ENCODE measurements around the gene NR6A1.
A peak's percentile ranks its signal among the peaks of the same experiment; 100 is the strongest.

NR6A1 gene

DNA sequence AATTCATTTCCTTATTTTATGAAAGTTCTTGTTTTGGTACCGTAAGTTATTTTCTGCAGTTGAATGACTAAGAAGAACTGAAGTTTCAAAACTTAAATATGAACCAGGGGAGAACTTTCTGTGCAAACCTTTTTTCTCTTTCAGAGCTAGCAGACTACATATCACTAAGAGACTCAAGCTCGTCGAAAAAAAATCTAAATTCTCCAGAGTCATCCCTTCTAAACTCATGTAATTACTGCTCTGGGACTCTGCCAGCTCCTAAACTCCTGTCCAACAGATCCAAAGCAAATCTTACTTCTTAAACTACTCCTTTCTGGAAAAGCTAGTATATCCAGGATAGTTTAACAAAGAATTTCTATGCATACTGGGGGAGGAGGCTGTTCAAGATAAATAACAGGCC is 176.9 kb downstream of the NR6A1 start:
- H3K36me3 ChIP-seq (replicated peaks) = no peaks in the 10 kb centered on the region; the same call in 1 of the 2 replicates
- peaks cover 48% of the 10 kb centered on the region for H3K4me1 ChIP-seq
- in situ Hi-C loops (cut with MboI; ENCODE audit: low sequenced_read_pairs) = no loop called here
- no peak overlapping the region for H3K4me3 ChIP-seq
- H3K9me3 ChIP-seq = no peaks in the 10 kb centered on the region
- no peaks in the 10 kb centered on the region for H3K27me3 ChIP-seq (ENCODE audit: low read depth)
- DNase-seq (ENCODE audit: low spot score in 2 of 2) = no peak

GRCh38 chr9:124593651-124594058 is 177.5 kb downstream of the NR6A1 start:
- H3K36me3 ChIP-seq (replicated peaks) = no peaks in the 10 kb centered on the region; the same call in 1 of the 2 replicates
- H3K9me3 ChIP-seq = no peaks in the 10 kb centered on the region
- H3K4me3 ChIP-seq = no peak overlapping the region; the same call in 1 of the 2 replicates
- in situ Hi-C loops (cut with MboI; ENCODE audit: low sequenced_read_pairs) = no loop called here
- peaks cover 48% of the 10 kb centered on the region for H3K4me1 ChIP-seq
- H3K27me3 ChIP-seq (ENCODE audit: low read depth) = no peaks in the 10 kb centered on the region
- peak; percentile 75 to 80 for DNase-seq (ENCODE audit: low spot score in 2 of 2)

DNA sequence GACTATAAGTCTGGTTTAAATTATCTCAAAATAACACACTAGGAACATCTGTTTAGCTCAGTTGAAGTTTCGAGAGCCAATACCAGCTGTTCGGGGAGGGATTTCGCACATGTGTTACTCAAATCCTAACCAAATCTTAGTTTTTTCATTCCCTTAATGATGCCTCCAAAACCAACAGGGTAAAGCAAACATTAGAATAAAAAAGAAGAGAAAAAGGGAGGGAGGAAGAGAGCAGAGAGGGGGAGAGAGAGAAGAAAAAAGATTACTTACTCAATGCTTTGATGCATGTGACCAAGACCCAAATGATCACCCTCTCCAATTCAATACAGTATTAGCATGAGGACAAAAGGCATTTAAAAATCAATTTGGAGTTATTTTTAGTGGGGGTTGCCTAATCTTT is 177.9 kb downstream of the NR6A1 start:
- Histone ChIP-seq H3K4me1 (peaks cover 48% of the 10 kb centered on the region), H3K4me3 (no peak overlapping the region; the same call in 1 of the 2 replicates), H3K36me3 (replicated peaks) (no peaks in the 10 kb centered on the region; the same call in 1 of the 2 replicates), H3K27me3 (ENCODE audit: low read depth) (no peaks in the 10 kb centered on the region), H3K9me3 (no peaks in the 10 kb centered on the region)
- in situ Hi-C loops (cut with MboI; ENCODE audit: low sequenced_read_pairs) = no loop called here
- peak in 1 of 2 experiments; percentile 86 for DNase-seq (ENCODE audit: low spot score in 2 of 2)

- no peak for DNase-seq (ENCODE audit: low spot score in 2 of 2)
- H3K27me3 ChIP-seq (ENCODE audit: low read depth) = no peaks in the 10 kb centered on the region
Observed at GRCh38 chr9:124590889-124591641, 180.0 kb downstream of the NR6A1 start.

DNA sequence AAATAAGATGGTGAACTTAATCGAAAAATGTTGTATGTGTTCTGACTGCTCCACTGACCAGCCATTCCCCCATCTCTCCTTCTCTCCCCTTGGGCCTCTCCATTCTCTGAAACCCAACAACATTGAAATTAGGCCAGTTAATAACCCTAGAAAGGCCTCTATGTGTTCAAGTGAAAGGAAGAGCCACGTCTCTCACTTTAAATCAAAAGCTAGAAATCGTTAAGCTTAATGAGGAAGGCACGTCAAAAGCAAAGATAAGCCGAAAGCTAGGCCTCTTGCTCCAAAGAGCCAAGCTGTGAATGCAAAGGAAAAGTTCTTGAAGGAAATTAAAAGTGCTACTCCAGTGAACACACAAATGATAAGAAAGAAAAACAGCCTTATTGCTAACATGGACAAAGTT is 186.5 kb downstream of the NR6A1 start:
- Histone ChIP-seq H3K9me3 (no peaks in the 10 kb centered on the region), H3K27me3 (ENCODE audit: low read depth) (no peaks in the 10 kb centered on the region), H3K4me3 (no peak overlapping the region), H3K36me3 (replicated peaks) (no peaks in the 10 kb centered on the region), H3K4me1 (no peaks in the 10 kb centered on the region)
- no peak for DNase-seq (ENCODE audit: low spot score in 2 of 2)
- in situ Hi-C loops (cut with MboI; ENCODE audit: low sequenced_read_pairs) = no loop called here

More at GRCh38 chr9:124590889-124591641, 180.0 kb downstream of the NR6A1 start:
- Histone ChIP-seq H3K36me3 (replicated peaks) (no peaks in the 10 kb centered on the region), H3K4me3 (no peak overlapping the region), H3K9me3 (no peaks in the 10 kb centered on the region), H3K4me1 (peaks cover 42% of the 10 kb centered on the region)
- in situ Hi-C loops (cut with MboI; ENCODE audit: low sequenced_read_pairs) = no loop called here

- Histone ChIP-seq H3K27me3 (ENCODE audit: low read depth) (no peaks in the 10 kb centered on the region), H3K4me3 (no peak overlapping the region), H3K4me1 (no peaks in the 10 kb centered on the region; the same call in 1 of the 2 replicates), H3K9me3 (no peaks in the 10 kb centered on the region), H3K36me3 (replicated peaks) (no peaks in the 10 kb centered on the region)
- no peak for DNase-seq (ENCODE audit: low spot score in 2 of 2)
- in situ Hi-C loops (cut with MboI; ENCODE audit: low sequenced_read_pairs) = no loop called here
Observed at GRCh38 chr9:124583134-124583533, 188.0 kb downstream of the NR6A1 start.

- no peaks in the 10 kb centered on the region; the same call in none of the 2 replicates for H3K4me1 ChIP-seq
- H3K36me3 ChIP-seq (replicated peaks) = no peaks in the 10 kb centered on the region
- in situ Hi-C loops (cut with MboI; ENCODE audit: low sequenced_read_pairs) = no loop called here
- no peak for DNase-seq (ENCODE audit: low spot score in 2 of 2)
- no peaks in the 10 kb centered on the region for H3K27me3 ChIP-seq (ENCODE audit: low read depth)
- no peaks in the 10 kb centered on the region for H3K9me3 ChIP-seq
- H3K4me3 ChIP-seq = no peak overlapping the region
Observed at GRCh38 chr9:124580186-124580585, 190.9 kb downstream of the NR6A1 start.

DNA sequence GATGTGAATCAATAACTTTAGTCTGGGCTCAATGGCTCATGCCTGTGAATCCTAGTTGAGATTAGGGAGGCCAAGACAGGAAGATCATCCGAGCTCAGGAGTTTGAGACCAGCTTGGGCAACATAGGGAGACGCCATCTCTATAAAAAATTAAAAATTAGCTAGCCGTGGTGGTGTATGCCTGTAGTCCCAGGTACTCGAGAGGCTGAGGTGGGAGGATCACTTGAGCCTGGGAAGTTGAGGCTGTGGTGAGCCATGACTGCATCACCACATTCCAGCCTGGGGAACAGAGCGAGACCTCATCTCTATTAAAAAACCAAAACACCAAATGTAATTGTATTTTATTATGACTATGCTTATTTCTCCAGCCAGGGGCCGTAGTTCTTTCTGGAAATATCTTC is 194.4 kb downstream of the NR6A1 start:
- no peaks in the 10 kb centered on the region for H3K27me3 ChIP-seq (ENCODE audit: low read depth)
- in situ Hi-C loops (cut with MboI; ENCODE audit: low sequenced_read_pairs) = no loop called here

GRCh38 chr9:124574534-124575375 is 196.4 kb downstream of the NR6A1 start:
- H3K4me3 ChIP-seq = no peak overlapping the region
- no peaks in the 10 kb centered on the region for H3K36me3 ChIP-seq (replicated peaks)
- H3K4me1 ChIP-seq = no peaks in the 10 kb centered on the region; the same call in none of the 2 replicates
- no peaks in the 10 kb centered on the region for H3K9me3 ChIP-seq
- in situ Hi-C loops (cut with MboI; ENCODE audit: low sequenced_read_pairs) = no loop called here
- no peaks in the 10 kb centered on the region for H3K27me3 ChIP-seq (ENCODE audit: low read depth)
- no peak for DNase-seq (ENCODE audit: low spot score in 2 of 2)

More for the DNA sequence above, 194.4 kb downstream of the NR6A1 start:
- no peak overlapping the region for H3K4me3 ChIP-seq
- H3K9me3 ChIP-seq = no peaks in the 10 kb centered on the region
- no peak for DNase-seq (ENCODE audit: low spot score in 2 of 2)
- no peaks in the 10 kb centered on the region; the same call in none of the 2 replicates for H3K4me1 ChIP-seq
- no peaks in the 10 kb centered on the region for H3K36me3 ChIP-seq (replicated peaks)

DNA sequence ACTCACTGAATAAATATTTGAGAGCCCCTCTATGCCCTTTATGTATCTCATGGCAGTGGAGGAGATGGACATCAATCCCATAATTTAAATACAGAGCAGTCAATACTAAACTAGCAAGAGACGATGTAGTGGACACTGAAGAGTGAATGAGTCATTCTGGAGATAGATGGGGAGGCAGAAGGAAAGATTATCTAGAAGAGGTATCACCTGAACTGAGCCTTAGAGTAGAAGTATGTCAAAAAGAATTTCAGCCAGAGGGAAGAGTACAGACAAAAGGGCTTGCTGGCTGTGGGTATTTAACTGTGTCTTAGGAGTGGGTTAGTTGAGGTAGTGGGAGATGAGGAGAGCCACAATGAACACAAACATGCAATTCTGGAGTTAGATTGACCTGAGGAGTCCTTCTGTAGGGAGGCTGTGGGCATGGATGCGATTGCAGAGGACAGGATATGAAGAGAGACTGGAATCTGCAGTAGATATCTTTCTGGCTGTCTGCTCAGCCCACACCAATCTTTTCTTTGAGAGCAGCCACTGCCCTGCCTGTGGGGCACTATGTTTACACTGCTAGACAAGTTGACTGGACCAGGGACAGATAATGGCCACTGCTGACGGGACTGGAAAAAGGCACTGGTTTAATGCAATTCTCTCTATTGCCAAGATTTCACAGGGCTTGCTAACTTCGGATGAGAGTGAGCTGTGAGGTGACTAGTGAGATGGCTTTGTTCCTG is 200.0 kb downstream of the NR6A1 start:
- DNase-seq (ENCODE audit: low spot score in 2 of 2) = no peak
- no peaks in the 10 kb centered on the region for H3K4me1 ChIP-seq

DNA sequence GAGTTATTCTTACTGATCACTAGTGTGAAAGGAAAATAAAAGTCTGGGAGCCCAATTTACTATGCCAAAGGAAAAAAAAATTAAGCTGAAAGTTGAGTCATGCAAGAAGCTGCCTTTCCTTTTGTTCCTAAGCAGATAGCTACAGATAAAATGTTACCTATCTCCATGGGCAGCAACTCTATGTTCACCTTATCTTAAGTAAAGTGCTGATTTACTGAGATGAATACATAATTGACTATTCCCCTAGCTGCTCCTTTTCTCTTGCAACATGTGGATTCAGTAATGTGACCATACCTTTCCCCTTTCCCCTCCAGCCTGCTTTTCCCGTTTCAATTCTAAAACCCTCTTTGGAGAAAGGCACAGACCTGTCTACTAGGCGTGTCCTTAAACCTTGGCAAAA is 201.2 kb downstream of the NR6A1 start:
- H3K36me3 ChIP-seq (replicated peaks) = no peaks in the 10 kb centered on the region
- H3K4me1 ChIP-seq = no peaks in the 10 kb centered on the region
- DNase-seq (ENCODE audit: low spot score in 2 of 2) = no peak
- in situ Hi-C loops (cut with MboI; ENCODE audit: low sequenced_read_pairs) = no loop called here
- H3K4me3 ChIP-seq = no peak overlapping the region
- no peaks in the 10 kb centered on the region for H3K27me3 ChIP-seq (ENCODE audit: low read depth)
- no peaks in the 10 kb centered on the region for H3K9me3 ChIP-seq

More for the DNA sequence above, 200.0 kb downstream of the NR6A1 start:
- no peaks in the 10 kb centered on the region for H3K36me3 ChIP-seq (replicated peaks)
- H3K4me3 ChIP-seq = no peak overlapping the region
- in situ Hi-C loops (cut with MboI; ENCODE audit: low sequenced_read_pairs) = no loop called here
- no peaks in the 10 kb centered on the region for H3K9me3 ChIP-seq
- H3K27me3 ChIP-seq (ENCODE audit: low read depth) = no peaks in the 10 kb centered on the region

GRCh38 chr9:124567362-124567761 is 203.7 kb downstream of the NR6A1 start:
- no peaks in the 10 kb centered on the region for H3K36me3 ChIP-seq (replicated peaks)
- DNase-seq (ENCODE audit: low spot score in 2 of 2) = no peak
- H3K4me1 ChIP-seq = peaks cover 3% of the 10 kb centered on the region; the same call in 1 of the 2 replicates
- no peaks in the 10 kb centered on the region for H3K9me3 ChIP-seq
- H3K4me3 ChIP-seq = no peak overlapping the region
- no peaks in the 10 kb centered on the region for H3K27me3 ChIP-seq (ENCODE audit: low read depth)
- in situ Hi-C loops (cut with MboI; ENCODE audit: low sequenced_read_pairs) = no loop called here

DNA sequence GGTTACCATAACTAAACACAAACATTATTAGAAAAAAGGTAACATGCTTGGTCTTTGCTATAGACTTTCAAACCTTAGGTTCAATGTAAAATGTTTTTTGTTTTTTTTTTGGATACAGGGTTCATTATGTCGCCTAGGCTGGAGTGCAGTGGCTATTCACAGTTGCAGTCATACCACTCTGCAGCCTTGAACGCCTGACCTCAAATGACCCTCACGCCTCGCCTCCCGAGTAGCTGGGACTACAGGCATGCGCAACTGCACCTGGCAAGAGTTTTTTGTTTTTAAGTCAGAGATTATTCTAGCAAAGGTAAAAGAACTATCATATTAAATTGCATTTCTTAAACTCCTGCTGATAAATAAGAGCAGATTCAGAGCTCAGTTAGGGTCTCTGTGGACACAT is 208.8 kb downstream of the NR6A1 start:
- Histone ChIP-seq H3K4me1 (peaks cover 7% of the 10 kb centered on the region), H3K36me3 (replicated peaks) (no peaks in the 10 kb centered on the region), H3K9me3 (no peaks in the 10 kb centered on the region), H3K27me3 (ENCODE audit: low read depth) (no peaks in the 10 kb centered on the region), H3K4me3 (no peak overlapping the region)
- DNase-seq (ENCODE audit: low spot score in 2 of 2) = peak in 1 of 2 experiments; percentile 33
- in situ Hi-C loops (cut with MboI; ENCODE audit: low sequenced_read_pairs) = no loop called here

All from HAP-1 (cell line).